ENCODE data around the gene ATP2B3. TPM values are rescaled to one million over a fixed set of nuclear protein-coding genes. Genes with fewer than 3 reads are reported as not detected.

Gene ATP2B3
- polyA plus RNA-seq, 1 donor from 2014 or later: 5.3 TPM

DNA sequence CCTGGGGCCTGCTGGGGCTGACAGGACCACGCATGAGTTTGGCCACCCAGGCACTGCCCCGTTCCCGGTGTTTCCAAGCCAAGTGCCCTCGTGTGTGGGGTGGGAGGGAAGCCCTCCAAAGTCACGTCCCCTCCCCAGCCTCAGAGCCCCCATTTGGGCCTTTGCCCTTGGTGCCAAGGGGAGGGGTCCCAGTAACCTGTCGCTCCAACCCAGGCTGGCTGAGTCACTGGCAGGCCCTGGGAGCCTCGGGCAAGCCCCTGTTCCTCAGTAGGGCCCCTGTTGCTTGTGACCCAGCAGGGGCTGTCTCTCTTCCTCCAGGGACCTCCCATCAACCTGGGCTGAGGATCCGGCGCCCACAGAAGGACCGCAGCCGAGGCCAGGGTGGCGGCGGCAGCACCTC lies 36.4 kb upstream of the ATP2B3 start:
- no peak overlapping the region for H2AFZ ChIP-seq (ENCODE audit: low read depth, low read length)
- H3F3A ChIP-seq (ENCODE audit: insufficient read depth, low read length, poor library complexity, severe bottlenecking): no peaks in the 10 kb centered on the region
- H4K20me1 ChIP-seq (ENCODE audit: insufficient read depth): no peaks in the 10 kb centered on the region
- no peak for TF ChIP-seq TAF1 (IDR thresholded peaks at IDR 0.05; ENCODE audit: low read depth)
- no peak for TF ChIP-seq SMC3 (conservative IDR thresholded peaks at IDR 0.05; ENCODE audit: poor library complexity)
- TF ChIP-seq EZH2 (IDR thresholded peaks at IDR 0.05; ENCODE audit: borderline replicate concordance, insufficient read depth, low read length, poor library complexity, severe bottlenecking): no peak
- TF ChIP-seq, protein P1, sequence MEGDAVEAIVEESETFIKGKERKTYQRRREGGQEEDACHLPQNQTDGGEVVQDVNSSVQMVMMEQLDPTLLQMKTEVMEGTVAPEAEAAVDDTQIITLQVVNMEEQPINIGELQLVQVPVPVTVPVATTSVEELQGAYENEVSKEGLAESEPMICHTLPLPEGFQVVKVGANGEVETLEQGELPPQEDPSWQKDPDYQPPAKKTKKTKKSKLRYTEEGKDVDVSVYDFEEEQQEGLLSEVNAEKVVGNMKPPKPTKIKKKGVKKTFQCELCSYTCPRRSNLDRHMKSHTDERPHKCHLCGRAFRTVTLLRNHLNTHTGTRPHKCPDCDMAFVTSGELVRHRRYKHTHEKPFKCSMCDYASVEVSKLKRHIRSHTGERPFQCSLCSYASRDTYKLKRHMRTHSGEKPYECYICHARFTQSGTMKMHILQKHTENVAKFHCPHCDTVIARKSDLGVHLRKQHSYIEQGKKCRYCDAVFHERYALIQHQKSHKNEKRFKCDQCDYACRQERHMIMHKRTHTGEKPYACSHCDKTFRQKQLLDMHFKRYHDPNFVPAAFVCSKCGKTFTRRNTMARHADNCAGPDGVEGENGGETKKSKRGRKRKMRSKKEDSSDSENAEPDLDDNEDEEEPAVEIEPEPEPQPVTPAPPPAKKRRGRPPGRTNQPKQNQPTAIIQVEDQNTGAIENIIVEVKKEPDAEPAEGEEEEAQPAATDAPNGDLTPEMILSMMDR (IDR thresholded peaks at IDR 0.05; ENCODE audit: poor library complexity, severe bottlenecking): no peak
- no peak for TF ChIP-seq MXI1 (conservative IDR thresholded peaks at IDR 0.05; ENCODE audit: poor library complexity, severe bottlenecking)
- no peak for TF ChIP-seq RAD21 (conservative IDR thresholded peaks at IDR 0.05)
- no peak overlapping the region for H3K4me3 ChIP-seq (ENCODE audit: low read length)
- H3K79me2 ChIP-seq (replicated peaks; ENCODE audit: insufficient read depth, low read length): no peaks in the 10 kb centered on the region
- H3K36me3 ChIP-seq (ENCODE audit: insufficient read depth, low read length): no peaks in the 10 kb centered on the region
- H3K27ac ChIP-seq (ENCODE audit: low read length): no peak overlapping the region
- H3K4me2 ChIP-seq (ENCODE audit: low read length): no peak overlapping the region
- no peaks in the 10 kb centered on the region for H3K27me3 ChIP-seq (ENCODE audit: insufficient read depth, low read depth, low read length)
- H3K9ac ChIP-seq (ENCODE audit: low read length): no peak overlapping the region
- no peaks in the 10 kb centered on the region for H3K9me2 ChIP-seq (ENCODE audit: insufficient read depth, low read length)
- no peaks in the 10 kb centered on the region for H3K9me3 ChIP-seq (ENCODE audit: low read length)

DNA sequence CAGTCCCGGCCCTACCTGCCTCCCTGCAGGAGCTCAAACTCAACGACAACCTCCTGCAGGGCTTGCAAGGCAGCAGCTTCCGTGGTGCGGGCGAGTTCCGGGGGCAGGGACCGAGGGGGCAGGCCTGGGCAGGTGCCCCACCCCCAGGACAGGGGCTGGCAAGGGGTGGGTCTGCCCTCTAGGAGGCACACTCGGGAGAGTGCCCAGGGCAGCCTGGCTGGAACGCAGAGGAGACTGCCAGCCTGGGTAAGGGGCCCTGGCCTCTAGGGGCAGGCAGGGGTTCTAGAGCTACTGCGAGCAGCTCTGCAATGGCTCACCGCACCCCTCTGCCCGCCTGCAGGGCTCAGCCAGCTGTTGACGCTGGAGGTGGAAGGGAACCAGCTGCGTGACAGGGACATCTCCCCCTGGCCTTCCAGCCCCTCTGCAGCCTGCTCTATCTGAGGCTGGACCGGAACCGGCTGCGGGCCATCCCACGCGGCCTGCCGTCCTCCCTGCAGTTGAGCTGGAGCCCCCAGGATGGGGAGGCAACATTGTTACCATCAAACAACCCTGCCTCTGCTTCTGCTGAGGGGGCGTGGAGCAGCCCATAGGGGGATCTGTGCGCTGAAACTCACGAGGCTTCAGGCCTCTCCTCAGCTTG lies 34.9 kb upstream of the ATP2B3 start:
- Histone ChIP-seq H3K27ac (ENCODE audit: low read length) (no peak overlapping the region), H3K9me2 (ENCODE audit: insufficient read depth, low read length) (no peaks in the 10 kb centered on the region), H2AFZ (ENCODE audit: low read depth, low read length) (no peak overlapping the region), H4K20me1 (ENCODE audit: insufficient read depth) (no peaks in the 10 kb centered on the region), H3K4me2 (ENCODE audit: low read length) (no peak overlapping the region), H3K79me2 (replicated peaks; ENCODE audit: insufficient read depth, low read length) (no peaks in the 10 kb centered on the region), H3K9ac (ENCODE audit: low read length) (no peak overlapping the region), H3K36me3 (ENCODE audit: insufficient read depth, low read length) (no peaks in the 10 kb centered on the region), H3K4me3 (ENCODE audit: low read length) (no peak overlapping the region), H3K27me3 (ENCODE audit: insufficient read depth, low read depth, low read length) (no peaks in the 10 kb centered on the region), H3K9me3 (ENCODE audit: low read length) (no peaks in the 10 kb centered on the region), H3F3A (ENCODE audit: insufficient read depth, low read length, poor library complexity, severe bottlenecking) (no peaks in the 10 kb centered on the region)
- TF ChIP-seq MXI1 (conservative IDR thresholded peaks at IDR 0.05; ENCODE audit: poor library complexity, severe bottlenecking) (no peak), SMC3 (conservative IDR thresholded peaks at IDR 0.05; ENCODE audit: poor library complexity) (no peak)

DNA sequence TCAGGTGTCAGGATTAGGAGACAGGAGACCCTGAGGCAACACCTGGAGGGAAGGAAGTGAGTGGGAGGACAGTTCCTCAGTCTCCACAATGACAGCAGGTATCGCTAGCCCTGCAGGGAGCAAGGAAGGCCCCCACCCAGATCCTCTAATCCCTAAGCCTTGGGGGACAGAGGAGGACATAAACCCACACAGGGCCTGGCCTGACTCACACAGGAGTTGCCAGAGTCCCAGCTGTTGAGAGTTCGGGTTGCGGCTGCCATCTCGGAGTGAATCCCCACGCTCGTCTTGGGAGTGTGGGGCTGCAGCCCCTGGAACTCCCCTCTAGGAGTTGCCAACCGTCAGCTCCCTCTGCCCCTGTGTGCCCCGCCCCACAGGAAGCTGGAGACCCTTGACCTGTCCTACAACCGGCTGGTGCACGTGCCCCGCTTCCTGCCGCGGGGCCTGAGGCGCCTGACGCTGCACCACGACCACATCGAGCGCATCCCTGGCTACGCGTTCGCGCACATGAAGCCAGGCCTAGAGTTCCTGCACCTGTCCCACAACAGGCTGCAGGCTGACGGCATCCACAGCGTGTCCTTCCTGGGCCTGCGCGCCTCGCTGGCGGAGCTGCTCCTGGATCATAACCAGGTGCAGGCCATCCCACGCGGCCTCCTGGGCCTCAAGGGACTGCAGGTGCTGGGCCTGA lies 31.9 kb upstream of the ATP2B3 start:
- H3K4me2 ChIP-seq (ENCODE audit: low read length): no peak overlapping the region
- no peaks in the 10 kb centered on the region for H3K36me3 ChIP-seq (ENCODE audit: insufficient read depth, low read length)
- H3K9ac ChIP-seq (ENCODE audit: low read length): no peak overlapping the region
- H3K27me3 ChIP-seq (ENCODE audit: insufficient read depth, low read depth, low read length): no peaks in the 10 kb centered on the region
- no peaks in the 10 kb centered on the region for H3F3A ChIP-seq (ENCODE audit: insufficient read depth, low read length, poor library complexity, severe bottlenecking)
- H3K4me3 ChIP-seq (ENCODE audit: low read length): no peak overlapping the region
- H2AFZ ChIP-seq (ENCODE audit: low read depth, low read length): no peak overlapping the region
- H4K20me1 ChIP-seq (ENCODE audit: insufficient read depth): no peaks in the 10 kb centered on the region
- no peak overlapping the region for H3K27ac ChIP-seq (ENCODE audit: low read length)
- no peak for TF ChIP-seq EZH2 (IDR thresholded peaks at IDR 0.05; ENCODE audit: borderline replicate concordance, insufficient read depth, low read length, poor library complexity, severe bottlenecking)
- TF ChIP-seq, protein P2, sequence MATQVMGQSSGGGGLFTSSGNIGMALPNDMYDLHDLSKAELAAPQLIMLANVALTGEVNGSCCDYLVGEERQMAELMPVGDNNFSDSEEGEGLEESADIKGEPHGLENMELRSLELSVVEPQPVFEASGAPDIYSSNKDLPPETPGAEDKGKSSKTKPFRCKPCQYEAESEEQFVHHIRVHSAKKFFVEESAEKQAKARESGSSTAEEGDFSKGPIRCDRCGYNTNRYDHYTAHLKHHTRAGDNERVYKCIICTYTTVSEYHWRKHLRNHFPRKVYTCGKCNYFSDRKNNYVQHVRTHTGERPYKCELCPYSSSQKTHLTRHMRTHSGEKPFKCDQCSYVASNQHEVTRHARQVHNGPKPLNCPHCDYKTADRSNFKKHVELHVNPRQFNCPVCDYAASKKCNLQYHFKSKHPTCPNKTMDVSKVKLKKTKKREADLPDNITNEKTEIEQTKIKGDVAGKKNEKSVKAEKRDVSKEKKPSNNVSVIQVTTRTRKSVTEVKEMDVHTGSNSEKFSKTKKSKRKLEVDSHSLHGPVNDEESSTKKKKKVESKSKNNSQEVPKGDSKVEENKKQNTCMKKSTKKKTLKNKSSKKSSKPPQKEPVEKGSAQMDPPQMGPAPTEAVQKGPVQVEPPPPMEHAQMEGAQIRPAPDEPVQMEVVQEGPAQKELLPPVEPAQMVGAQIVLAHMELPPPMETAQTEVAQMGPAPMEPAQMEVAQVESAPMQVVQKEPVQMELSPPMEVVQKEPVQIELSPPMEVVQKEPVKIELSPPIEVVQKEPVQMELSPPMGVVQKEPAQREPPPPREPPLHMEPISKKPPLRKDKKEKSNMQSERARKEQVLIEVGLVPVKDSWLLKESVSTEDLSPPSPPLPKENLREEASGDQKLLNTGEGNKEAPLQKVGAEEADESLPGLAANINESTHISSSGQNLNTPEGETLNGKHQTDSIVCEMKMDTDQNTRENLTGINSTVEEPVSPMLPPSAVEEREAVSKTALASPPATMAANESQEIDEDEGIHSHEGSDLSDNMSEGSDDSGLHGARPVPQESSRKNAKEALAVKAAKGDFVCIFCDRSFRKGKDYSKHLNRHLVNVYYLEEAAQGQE (IDR thresholded peaks at IDR 0.05; ENCODE audit: borderline replicate concordance): no peak
- no peaks in the 10 kb centered on the region for H3K79me2 ChIP-seq (replicated peaks; ENCODE audit: insufficient read depth, low read length)
- no peaks in the 10 kb centered on the region for H3K9me2 ChIP-seq (ENCODE audit: insufficient read depth, low read length)
- no peaks in the 10 kb centered on the region for H3K9me3 ChIP-seq (ENCODE audit: low read length)

All from neural cell (in vitro differentiated cells).